ENCODE results near the gene IMMT.

IMMT gene

DNA sequence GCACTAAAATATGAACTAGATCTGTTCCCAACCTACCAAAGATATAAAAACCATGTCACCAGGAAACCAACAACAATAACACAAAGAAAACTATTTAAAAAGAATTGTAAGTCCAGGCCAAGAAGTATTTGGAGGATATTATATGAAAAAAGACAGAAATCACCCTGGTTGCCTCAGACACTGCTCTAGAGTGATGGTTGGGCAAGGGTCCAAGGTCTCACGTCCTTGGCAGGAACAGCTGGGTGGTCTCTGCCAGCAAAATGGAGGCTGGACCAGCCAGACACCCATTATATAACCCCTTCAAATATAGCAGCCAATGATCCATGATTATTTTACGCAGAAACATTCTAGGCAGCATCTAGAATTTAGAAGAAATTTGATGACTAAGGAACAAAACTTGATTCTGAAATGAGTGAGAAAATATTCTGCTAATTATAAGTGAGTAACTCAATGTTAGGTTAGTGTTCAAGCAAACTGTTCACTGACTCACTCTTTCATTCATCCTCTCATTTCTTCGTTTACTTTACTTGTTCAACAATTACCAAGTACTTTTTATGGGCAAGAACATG lies 39.4 kb upstream of the IMMT start:
- no peak for DNase-seq (ENCODE audit: extremely low read depth, insufficient read length)
- H3K36me3 ChIP-seq (ENCODE audit: control insufficient read depth, insufficient read depth, low read length), result no peaks in the 10 kb centered on the region
- H3K27me3 ChIP-seq (replicated peaks; ENCODE audit: control insufficient read depth, insufficient read depth, low read length), result no peaks in the 10 kb centered on the region
- H3K4me3 ChIP-seq (replicated peaks; ENCODE audit: low read depth, low read length), result no peak overlapping the region
- TF ChIP-seq, protein P1, sequence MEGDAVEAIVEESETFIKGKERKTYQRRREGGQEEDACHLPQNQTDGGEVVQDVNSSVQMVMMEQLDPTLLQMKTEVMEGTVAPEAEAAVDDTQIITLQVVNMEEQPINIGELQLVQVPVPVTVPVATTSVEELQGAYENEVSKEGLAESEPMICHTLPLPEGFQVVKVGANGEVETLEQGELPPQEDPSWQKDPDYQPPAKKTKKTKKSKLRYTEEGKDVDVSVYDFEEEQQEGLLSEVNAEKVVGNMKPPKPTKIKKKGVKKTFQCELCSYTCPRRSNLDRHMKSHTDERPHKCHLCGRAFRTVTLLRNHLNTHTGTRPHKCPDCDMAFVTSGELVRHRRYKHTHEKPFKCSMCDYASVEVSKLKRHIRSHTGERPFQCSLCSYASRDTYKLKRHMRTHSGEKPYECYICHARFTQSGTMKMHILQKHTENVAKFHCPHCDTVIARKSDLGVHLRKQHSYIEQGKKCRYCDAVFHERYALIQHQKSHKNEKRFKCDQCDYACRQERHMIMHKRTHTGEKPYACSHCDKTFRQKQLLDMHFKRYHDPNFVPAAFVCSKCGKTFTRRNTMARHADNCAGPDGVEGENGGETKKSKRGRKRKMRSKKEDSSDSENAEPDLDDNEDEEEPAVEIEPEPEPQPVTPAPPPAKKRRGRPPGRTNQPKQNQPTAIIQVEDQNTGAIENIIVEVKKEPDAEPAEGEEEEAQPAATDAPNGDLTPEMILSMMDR (IDR thresholded peaks at IDR 0.05; ENCODE audit: insufficient read depth, low read length, poor library complexity, severe bottlenecking), result no peak

DNA sequence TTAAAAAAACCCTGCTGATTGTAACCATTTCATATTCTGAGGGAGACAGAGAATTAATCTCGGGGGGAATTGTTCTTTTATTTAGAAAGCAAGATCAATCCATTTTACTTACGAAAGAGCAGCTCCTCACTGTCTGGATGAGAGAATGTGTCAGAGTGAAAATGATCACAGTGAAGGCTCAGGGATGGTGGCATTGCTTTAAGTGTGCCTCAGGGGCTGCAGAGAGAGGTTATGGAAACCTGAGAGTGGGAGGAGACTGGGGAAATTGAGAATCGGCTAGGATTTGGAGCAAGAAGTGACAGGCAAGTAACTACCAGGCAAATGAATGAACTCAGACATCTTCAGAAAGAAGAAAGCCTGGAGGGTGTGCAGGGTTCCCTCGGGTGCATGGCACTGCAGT lies 38.2 kb upstream of the IMMT start:
- H3K27me3 ChIP-seq (replicated peaks; ENCODE audit: control insufficient read depth, insufficient read depth, low read length), result no peaks in the 10 kb centered on the region

DNA sequence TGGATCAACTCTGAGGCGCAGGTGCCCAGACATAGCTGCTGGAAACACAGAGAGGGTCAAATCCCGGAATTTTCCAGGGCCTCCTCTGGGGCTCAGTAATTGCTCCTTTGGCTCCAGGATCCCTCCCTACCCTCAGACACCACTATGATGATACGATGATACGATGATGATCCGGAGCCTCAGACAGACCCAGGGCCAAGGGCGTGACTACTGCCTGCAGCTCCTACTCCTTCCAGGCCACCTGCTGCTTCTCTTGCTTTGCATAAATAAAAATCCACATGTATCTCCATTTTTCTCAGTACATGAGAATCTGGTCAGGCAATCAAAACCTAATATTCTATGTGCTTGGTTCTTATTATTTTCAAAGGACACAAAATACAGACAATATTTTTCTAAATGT lies 37.6 kb upstream of the IMMT start:
- TF ChIP-seq, protein P1 (IDR thresholded peaks at IDR 0.05; ENCODE audit: insufficient read depth, low read length, poor library complexity, severe bottlenecking), result no peak
- H3K36me3 ChIP-seq (ENCODE audit: control insufficient read depth, insufficient read depth, low read length), result no peaks in the 10 kb centered on the region
- no peaks in the 10 kb centered on the region for H3K27me3 ChIP-seq (replicated peaks; ENCODE audit: control insufficient read depth, insufficient read depth, low read length)
- no peak for DNase-seq (ENCODE audit: extremely low read depth, insufficient read length)
- no peak overlapping the region for H3K4me3 ChIP-seq (replicated peaks; ENCODE audit: low read depth, low read length)

More for the DNA sequence above, 38.2 kb upstream of the IMMT start:
- DNase-seq (ENCODE audit: extremely low read depth, insufficient read length), result no peak
- H3K4me3 ChIP-seq (replicated peaks; ENCODE audit: low read depth, low read length), result no peak overlapping the region
- TF ChIP-seq, protein P1 (IDR thresholded peaks at IDR 0.05; ENCODE audit: insufficient read depth, low read length, poor library complexity, severe bottlenecking), result no peak
- no peaks in the 10 kb centered on the region for H3K36me3 ChIP-seq (ENCODE audit: control insufficient read depth, insufficient read depth, low read length)

DNA sequence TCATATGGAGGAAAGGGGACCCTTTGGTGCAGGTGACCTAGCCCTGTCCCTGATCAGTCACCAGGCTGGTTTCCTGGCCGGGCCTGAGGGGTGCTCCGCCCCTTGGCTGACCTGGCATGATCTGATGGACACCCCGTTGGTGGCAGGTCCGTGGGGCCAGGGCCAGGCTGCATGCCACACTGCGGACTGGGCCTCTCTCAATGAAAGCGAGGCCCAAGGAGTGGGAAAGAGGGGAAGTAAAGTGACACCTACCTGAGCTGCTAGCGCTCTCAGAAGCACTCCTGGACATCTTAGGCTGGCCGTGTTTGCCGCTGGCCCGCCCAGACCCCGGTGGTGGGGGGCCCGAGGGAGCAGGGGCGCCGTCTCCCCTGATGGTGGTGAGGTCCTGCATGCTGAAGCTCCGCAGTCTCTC lies 37.1 kb upstream of the IMMT start:
- DNase-seq (ENCODE audit: extremely low read depth, insufficient read length), result no peak
- H3K27me3 ChIP-seq (replicated peaks; ENCODE audit: control insufficient read depth, insufficient read depth, low read length), result no peaks in the 10 kb centered on the region
- H3K4me3 ChIP-seq (replicated peaks; ENCODE audit: low read depth, low read length), result no peak overlapping the region
- H3K36me3 ChIP-seq (ENCODE audit: control insufficient read depth, insufficient read depth, low read length), result no peaks in the 10 kb centered on the region
- TF ChIP-seq, protein P1 (IDR thresholded peaks at IDR 0.05; ENCODE audit: insufficient read depth, low read length, poor library complexity, severe bottlenecking), result no peak

DNA sequence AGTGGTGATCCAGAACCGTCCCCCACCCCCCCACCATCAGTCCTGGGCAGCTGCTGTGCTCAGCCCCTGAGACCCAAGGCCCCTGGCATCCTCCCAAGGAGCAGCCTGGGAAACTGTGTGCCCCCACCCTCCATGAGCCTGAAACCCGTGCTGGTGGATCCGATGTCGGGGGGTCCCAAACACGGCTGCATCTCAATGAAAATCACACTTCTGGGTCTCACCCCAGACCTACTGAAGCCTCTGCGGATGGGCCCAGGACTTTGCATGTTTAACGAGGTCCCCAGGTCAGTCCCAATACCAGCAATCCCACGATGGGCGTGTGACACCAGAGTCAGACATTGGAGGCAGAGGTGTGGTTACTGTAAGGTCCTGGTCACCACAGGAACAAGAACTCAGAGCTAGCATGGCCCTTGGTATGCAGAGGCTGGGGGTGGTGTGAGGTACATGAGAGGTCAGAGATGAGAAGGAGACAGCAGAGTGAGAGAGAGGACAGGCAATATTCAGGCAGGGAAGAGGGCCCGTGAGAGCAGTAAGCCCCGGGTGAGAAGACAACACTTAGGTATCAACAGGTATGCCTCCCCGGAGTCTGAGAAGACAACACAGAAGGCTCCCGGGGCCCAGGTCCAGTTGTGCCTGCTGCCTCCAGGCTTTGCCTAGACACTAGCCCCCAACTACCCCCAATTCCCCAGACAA lies 36.6 kb upstream of the IMMT start:
- Histone ChIP-seq H3K4me3 (replicated peaks; ENCODE audit: low read depth, low read length) (no peak overlapping the region), H3K36me3 (ENCODE audit: control insufficient read depth, insufficient read depth, low read length) (no peaks in the 10 kb centered on the region), H3K27me3 (replicated peaks; ENCODE audit: control insufficient read depth, insufficient read depth, low read length) (no peaks in the 10 kb centered on the region)
- no peak for DNase-seq (ENCODE audit: extremely low read depth, insufficient read length)
- TF ChIP-seq, protein P1 (IDR thresholded peaks at IDR 0.05; ENCODE audit: insufficient read depth, low read length, poor library complexity, severe bottlenecking), result no peak

Data from GM06990 (cell line).